CD4-positive, alpha-beta T cell treated with Interleukin-6 at 100 ng/mL for 8 hours (primary cell): ENCODE data around the gene HSF2BP.
"Not testable (repeated sequence)": the region's sequence is repeated elsewhere in the genome, so short reads cannot be mapped to it uniquely, and the experiment has no call there.

Source experiments
- DNase-seq: peaks from one replicate; pipeline ENCODE4 v3.0.0-alpha.2; 2020; ENCODE audit warnings: mixed read lengths, low spot score

Gene HSF2BP

DNA sequence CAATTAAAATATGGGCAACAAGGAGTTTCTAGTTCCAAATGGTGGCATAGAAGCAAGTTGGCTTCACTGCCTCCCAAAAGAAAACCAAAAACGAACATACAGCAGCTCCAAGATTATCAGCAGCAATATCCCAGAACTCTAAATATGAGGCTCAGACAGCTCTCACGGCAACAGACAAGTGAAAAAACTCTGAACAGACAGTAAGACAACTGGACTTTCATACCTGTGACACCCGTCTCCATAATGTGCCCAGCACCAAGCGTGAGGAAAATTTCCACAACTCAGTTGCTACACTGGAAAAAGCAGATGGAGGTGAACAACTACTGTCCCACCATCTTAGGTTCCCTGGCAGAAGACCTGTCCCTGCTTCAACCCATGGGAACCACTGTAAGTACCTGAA, 39.9 kb downstream of the HSF2BP start:
- no peak for DNase-seq

DNA sequence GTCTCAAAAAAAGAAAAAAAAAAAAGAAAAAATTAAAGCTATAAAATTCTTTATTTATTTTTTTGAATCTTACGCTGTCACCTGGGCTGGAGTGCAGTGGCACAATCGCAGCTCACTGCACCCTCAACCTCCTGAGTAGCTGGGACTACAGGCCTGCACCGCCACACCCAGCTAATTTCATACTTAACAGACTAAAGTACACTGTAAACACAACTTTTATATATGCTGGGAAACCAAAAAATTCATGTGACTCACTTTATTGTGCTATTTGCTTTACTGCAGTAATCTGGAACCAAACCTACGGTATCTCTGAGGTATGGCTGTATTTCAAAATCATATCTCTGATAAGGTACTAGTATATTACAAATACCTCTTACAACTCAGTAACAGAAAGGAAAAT, 40.3 kb downstream of the HSF2BP start:
- no peak for DNase-seq

GRCh38 chr21:43616861-43617260, 42.4 kb downstream of the HSF2BP start:
- DNase-seq, result not testable (repeated sequence)

DNA sequence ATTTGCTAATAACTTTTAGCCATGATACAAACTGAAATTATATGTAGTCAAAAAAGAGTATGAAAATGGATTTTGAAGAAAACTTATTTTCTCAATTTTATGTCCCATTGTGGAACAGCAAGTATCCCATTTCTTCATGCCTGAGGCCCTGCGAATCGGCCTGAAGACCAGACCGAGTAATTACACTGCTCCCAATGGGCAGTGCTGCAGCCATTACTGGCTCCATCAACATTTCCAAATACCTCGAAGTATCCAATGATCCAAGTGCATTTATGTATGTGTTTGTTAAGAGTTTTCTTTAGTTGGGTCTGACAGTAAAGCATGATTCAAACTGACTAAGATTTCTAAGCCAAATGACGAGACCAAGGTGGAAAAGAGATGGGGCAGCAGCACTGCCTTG, 44.4 kb downstream of the HSF2BP start:
- no peak for DNase-seq

DNA sequence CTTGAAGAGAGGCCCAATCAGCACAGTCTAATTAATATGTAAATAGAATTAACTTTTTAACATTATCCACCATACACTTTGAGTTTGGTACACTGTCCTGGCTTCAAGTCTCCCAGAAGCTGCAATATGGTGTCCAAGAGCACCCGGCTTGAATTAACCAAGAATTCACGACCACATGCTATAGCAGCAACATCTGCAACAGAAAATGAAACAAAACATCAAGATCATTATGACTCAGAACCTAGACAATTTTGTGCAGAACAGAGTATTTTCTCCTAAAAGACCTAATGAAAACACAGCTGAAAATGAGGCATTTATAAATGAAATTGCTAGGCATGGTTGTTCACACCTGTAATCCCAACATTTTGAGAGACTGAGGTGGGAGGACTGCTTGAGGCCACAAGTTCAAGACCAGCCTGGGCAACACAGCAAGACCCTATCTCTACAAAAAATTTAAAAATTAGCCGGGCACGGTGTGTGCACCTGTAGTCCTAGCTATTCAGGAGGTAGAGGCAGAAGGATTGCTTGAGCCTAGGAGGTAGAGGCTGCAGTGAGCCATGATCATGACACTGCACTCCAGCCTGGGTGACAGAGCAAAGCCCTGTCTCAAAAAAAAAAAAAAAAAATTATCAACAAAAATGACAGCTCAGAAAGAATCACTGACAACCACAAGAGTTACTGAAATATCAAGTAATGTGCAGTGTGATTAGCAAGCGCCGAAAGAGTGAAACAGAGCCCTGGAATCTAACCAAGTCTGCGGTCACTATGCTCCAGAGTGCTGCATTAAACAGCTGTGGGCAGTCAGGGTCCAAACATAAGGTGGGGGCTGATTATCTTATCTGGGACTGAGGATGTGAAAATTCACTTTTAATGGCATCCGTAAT, 45.3 kb downstream of the HSF2BP start:
- DNase-seq, result no peak

- DNase-seq, result no peak
Observed at GRCh38 chr21:43611598-43612369, 47.5 kb downstream of the HSF2BP start.

DNA sequence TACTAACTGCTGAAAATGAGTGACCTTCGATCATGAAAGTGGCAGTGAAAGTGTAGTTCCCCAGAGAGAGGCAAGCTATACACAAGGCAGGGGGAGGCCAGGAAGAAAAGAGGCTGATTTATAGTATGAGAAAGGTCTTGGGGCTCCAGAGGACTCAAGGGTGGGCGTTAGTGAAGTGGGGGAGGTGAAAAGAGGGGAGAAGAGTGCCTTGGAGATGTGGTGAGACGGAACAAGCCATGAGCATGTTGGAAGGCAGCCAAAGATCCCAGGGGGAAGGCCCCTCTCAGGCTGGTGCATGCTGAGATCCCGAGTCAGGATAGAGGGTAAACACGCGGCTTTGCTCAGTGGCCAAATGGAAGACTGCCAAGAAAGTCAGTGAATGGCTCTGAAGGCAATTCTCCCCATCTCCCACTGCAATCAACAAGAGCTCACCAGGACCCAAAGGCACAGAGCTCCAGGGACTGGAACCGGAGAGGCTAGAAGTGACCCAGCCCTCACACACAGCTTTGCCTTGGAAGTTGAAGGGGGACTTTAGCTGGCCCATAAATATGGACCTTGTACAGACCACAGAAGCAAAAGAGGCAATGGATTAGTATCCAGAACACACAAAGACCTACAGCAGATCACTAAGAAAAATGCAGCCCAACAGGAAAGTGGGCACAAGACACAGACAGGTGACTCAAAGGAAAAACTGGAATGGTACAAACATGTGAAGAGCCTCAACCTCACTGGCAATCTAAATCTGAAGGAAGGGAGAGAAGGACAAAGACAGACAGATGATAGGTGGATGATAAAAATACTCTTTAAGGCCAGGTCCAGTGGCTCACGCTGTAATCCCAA, 49.6 kb downstream of the HSF2BP start:
- DNase-seq, result no peak

GRCh38 chr21:43608664-43609063, 50.6 kb downstream of the HSF2BP start:
- DNase-seq, result no peak

GRCh38 chr21:43608225-43608624, 51.1 kb downstream of the HSF2BP start:
- no peak for DNase-seq

GRCh38 chr21:43605320-43606215, 53.7 kb downstream of the HSF2BP start:
- no peak for DNase-seq

DNA sequence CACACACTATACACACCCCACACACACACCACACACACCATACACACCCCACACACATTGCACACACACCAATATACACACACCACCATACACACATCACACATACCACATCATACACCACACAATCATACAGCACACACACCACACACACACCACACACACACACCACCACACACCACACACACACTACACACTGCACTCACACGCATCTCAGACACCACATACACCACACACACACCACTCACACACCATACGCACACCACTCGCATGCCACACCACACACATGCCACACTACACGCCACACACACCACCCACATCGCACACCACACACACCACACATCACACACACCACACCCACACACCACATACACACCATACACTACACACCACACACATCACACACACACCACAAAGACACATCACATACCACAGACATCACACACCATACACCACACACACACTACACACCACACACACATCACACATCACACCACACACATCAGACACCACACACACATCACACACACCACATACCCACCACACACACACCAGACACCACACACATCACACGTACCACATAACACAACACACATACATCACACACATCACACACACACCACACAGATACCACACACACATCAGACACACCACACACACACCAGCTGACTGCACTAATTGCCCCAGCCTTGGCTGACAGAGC, 54.6 kb downstream of the HSF2BP start:
- DNase-seq, result no peak

DNA sequence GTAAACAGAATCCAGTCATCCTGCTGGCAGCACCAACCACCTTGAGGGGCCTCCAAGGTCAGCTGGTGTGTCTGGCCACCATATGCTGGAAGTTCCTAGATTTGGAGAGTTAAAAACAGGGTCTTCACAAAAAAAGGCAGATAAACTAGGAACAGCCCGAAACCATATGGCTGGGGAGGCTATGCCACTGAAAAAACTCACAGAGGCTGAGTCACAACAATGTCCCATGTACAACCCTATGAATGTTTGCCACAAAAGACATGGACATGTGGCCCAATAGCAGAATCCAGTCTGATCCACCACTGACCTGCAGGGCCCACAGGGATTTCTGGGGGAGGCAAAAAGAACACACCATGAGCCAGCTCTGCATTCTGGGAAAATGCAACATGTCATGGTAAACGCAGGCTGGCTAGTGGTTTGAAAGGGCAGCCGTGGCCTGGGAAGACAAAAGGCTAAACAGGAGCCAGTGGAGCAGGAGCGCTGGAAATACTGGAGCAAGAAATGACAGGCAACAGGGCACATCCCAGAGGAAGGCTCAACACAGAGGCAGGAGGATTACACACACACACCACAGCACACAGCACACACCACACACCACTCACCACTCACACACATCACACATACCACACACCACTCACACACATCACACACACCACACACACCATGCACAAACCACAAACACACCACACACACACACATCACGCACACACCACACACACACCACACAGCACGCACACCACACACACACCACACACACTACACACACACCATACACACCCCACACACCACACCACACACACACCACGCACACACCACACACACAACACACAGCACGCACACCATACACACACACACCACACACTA, 55.4 kb downstream of the HSF2BP start:
- no peak for DNase-seq

- no peak for DNase-seq
Observed at GRCh38 chr21:43603233-43603626, 56.1 kb downstream of the HSF2BP start.

GRCh38 chr21:43602266-43603232, 56.7 kb downstream of the HSF2BP start:
- no peak for DNase-seq

- DNase-seq, result no peak
Observed at GRCh38 chr21:43600642-43601402, 58.5 kb downstream of the HSF2BP start.

DNA sequence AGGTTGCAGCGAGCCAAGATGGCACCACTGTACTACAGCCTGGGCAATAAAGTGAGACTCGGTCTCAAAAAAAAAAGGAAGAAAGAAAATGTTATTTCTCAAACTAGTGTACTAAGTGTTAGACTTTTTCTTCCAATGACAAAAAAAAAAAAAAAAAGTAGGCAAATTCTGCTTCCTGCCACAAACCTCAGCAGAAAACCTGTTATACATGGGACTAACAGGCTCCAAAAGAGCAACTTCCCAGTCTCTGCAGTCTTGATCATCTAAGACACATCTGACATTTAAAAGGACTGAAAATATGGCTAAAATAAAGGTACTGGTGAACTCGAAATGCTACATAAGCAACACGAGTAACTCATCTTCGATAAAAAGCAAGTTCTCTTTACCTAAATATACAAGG, 59.6 kb downstream of the HSF2BP start:
- no peak for DNase-seq

- DNase-seq, result no peak
Observed at GRCh38 chr21:43598416-43599120, 60.7 kb downstream of the HSF2BP start.
